ENCODE data around the gene KIAA1328.

GRCh38 chr18:37222354-37222998 is 393.5 kb downstream of the KIAA1328 start:
- no peak for TF ChIP-seq CTCF (IDR thresholded peaks at IDR 0.05)
- no peak for TF ChIP-seq POLR2A (IDR thresholded peaks at IDR 0.05)
- no peak for TF ChIP-seq EP300 (IDR thresholded peaks at IDR 0.05)
- no peak for TF ChIP-seq POLR2AphosphoS5 (IDR thresholded peaks at IDR 0.05)
